NOMO-1 (cell line): Measurements from ENCODE around the gene ERN1.

Source experiments
- DNase-seq, 2 experiments: peaks; one replicate each; lab custom pipeline; 2025; ENCODE audit not compliant: unreplicated experiment in 2 of 2; lab: John Stamatoyannopoulos, UW

Gene ERN1

DNA sequence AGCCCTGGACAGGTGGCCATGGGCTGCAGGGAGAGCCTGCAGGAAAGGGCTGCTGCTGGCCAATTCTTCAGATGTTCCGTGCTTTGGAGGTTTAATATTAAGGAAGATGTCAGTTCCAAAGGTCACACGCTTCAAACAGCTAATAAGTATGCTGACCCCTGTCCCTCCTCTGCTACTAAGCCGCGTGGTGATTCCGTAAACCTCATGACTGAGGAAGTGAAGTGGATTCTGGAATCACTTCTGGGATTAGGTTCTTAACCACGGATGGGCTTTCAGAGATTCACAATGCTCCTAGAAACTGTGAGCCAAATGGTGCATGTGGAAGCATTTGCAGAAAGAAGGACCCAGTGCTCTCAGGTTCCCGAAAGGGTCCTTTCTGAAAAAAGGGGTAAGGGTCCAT is 28.5 kb upstream of the ERN1 start:
- DNase-seq, result no peak

DNA sequence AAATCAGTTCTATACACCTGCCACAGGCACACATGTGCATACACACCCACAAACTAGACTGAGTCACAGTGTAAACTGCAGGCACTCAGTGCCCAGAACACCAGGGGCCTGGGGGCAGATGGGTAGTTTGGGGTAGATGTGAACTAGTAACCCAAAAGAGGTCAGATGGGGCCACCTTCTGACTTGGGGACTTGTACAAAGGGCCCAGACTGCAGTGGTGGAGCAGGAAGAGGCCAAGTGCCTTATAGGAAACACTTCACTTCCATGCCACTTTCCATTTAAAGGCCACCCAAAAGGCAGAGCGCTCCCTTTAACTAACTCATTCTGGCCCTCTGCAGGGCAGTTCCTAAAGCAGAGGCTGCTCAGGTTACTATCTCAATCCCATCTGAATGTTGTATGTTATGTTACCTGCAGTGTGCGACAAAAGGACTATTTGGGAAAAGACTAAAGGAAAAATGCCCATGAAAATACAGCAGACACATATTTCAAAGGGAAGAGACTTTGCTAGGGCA is 27.8 kb upstream of the ERN1 start:
- DNase-seq, result no peak

DNA sequence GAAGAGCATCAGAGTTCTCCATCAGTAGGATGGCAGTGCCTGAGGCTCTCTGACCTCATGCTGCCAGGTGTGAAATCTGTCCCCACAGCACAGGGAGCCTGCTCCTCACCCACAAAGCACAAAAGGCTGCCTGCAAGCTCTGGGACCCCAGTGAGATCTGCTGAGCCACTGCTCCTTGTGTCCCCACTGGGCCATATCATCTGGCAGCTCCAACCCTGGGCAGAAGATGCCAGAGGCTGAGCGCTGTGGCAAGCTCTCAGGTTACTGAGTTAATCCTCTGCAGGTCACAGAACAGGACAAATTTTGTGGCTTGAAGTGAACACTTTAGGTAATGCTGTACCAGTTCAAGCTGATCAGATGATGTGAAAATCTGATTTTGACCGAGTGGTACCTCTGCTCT is 26.7 kb upstream of the ERN1 start:
- DNase-seq, result no peak

DNA sequence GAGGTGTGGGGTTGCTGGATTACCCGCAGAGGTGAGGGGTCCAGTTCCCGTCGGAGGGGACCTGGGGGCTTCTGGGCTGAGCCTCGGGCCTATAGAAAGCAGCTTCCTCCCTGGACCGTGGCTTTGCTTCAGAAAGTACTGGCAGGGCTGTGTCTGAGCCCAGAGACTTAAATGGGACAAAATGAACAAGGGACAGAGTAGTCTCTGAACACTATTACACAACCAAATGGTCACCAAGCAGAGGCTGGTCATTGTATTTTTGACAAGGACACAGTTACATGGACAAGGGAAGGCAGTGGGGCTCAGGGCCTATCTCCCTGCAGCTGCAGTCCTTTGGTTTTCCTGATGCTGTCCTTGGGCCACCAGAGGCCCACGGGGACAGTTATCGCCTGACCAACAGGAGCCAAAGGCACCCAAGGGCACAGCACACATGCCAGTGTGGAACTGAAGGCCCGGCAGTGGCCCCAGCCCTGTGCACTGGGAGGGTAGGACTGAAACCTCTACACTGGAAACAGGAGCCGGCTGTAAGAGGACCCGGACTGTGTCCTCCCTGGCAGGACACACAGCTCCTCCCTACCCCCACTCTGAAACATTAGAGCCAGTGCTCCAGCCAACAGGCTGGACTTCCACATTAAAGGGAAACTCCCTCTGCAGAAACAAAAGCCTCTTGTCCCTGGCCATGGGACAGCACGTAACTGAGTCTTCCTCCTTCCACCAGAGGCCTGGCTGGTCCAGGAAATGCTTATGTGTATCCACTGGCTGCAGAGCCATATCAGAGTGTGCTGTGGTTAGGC is 26.0 kb upstream of the ERN1 start:
- DNase-seq, result no peak

DNA sequence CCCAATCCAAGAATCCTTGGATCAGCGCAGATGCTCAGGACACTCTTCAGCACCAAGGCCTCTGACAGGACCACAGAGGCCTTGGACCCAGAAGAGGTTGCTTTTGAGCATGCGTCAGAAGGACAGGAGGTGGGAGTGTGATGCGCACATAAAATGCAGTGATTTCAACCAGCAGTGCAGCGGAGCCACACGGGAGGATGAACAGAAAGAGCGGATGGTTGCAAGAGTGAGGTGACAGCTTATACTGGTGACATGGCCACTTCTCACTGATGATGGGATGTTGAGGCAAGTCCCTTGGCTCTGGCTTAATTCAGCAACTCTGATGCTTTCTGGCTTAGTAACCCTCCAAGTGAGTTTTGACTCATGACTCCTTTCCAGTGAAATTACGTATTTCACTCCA is 25.2 kb upstream of the ERN1 start:
- no peak for DNase-seq

DNA sequence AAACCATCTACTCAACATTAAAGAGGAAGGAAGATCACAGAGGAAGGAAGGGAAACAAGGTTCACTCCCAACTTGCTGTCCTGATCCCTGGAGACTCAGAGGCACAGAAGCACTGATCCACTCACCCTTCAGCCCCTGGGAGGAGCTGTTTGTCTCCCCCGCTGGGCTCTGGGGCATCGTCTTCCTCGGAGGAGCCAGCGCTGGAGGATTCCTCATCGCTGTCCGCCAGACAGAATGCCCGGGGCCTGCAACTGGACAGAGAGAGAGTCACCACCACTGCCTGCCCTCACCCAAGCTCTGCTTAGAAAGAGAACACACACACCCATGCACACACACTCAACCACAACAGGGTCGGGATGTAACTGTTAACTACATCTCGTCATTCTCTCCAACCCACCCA is 24.8 kb upstream of the ERN1 start:
- DNase-seq, result no peak

DNA sequence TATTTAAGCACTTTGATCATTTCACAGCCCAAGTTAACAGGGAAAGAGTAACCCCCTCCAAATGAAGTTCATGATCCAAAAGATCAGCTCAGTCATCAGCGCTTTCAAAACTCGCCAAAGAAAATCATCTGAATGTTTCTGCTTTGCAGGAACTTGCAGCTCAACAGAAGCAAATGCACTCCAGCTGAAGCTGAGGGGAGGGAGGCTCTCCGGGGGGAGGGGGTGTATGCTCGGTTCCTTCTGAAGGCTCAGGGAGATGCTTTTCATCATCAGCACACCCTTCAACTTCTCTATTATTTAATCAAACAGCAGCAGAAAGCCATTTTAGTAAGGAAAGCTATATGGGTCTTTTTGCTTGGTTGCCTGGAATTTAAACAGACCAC is 24.4 kb upstream of the ERN1 start:
- no peak for DNase-seq

DNA sequence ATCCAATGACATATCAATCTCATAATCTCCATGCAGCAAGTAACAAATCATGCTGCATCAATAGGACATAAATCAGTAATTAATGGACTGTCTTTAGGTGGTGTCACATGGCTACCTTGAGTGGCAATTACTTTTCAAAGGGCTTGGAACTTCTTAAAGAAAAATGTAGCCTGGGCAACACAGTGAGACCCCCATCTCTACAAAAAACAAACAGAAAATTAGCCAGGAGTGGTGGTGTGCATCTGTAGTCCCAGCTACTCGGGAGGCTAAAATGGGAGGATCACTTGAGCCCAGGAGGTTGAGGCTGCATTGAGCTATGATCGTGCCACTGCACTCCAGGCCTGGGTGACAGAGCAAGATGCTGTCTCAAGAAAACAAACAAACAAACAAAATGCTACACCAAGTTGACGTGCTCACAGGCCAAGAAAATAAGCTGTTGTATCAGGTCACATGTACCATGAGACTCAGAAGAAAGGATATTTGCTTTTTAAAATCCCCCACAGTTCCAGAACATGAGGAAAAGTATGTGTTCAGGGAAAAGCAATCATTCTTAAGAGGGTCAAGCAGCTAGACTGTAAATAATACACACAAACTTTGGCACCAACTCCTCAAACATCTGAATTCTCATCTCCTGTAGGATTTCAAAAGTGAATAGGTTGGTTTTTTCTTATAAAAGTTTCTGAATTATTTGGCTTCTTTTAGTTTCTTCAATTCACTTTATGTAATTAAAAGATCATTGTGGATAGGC is 23.8 kb upstream of the ERN1 start:
- no peak for DNase-seq

DNA sequence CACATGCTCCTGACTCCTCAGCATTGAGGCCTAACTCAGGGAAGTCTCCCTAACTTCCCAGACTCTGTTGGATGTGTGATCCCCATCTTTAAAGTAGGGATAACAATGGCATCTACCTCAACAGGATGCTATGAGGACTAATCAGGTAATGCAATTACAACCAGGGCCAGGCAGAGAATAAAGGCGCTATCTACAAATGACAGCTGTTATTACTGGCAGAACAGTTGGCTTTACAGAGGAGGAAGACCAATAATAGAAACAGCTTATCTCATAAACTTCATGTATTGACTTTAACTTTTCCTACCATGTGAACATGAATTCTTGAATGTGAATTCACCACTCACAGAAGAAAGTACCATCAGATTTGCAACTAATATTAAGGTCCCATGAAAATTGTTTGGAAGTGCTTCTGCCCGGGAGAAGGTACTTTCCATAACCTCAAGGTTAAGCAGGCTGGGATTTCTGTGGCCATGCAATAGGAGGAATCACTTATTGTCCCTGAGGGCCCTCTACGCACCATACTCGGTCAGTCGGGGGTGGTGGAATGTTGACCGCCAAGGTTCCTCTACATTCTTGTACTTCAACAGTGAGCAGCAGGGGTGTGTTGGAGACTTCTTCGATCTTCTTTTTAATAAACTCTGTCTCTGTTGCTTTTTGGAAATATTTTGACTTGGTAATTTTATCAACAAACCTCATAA is 22.6 kb upstream of the ERN1 start:
- DNase-seq, result no peak

DNA sequence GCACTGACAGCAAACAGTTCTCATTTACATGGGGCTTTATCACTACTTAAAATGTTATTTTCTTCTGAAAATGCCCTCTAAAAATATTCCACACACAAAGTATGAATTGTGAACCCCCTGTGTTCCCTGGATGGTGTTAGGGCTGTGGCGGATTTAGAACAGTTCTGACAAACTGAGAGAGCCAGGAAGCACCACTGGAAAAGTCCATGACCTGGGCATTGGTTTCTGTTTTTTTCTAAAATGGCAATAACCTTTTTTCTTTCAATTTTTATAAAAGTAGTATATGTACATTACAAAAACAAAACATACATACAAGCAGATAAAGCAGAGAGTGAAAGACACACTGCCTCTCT is 21.0 kb upstream of the ERN1 start:
- no peak for DNase-seq

DNA sequence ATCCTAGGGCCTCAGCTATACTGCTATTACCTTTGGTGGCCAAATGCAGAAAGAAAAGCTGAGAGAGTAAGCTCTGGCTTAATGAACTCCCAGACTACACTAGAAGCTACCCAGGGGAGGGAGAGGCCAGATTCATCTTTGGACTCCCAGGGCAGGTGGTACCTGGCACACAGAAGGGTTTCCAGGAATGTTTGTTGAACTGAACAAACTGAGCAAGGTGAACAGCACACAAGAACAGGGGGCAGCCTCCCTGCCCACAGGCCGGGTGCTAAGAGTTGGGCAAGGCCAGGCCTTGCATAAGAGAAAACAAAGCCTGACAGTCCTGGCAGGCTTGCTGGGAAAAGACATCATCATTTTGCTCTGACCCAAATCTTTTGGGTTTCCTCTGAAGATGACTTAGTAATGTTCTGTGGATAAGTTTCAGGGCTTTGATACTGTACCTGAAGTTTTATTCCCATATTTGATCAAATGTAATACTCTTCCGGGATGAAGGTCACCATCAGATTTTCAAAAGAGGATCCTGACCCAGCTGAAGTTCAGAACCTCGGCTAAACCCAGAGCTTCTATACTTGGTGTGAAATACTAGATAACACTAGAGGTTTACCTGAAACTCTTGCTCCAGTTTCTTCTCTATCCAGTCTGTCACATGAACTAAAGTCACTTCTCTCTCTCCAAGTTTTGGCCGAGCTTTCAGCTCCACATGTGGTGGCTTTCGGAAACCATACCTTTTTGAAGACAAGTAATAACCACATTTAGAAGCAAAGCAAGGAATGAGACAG is 20.5 kb upstream of the ERN1 start:
- no peak for DNase-seq

DNA sequence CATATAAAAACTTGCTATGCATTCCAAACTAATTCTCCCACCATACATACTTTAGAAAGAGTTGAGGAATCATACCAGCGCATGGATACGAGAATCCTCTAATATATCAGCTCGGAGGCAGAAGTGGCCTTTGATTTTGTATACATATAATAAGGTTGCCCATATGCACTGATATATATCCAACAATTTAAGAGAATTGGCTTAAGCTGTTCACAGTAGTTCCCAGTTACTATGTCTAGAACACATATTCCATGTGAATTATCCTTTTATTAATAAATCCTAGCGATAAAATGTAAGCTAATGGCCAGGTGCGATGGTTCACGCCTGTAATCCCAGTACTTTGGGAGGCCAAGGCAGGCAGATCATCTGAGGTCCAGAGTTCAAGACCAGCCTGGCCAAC is 19.3 kb upstream of the ERN1 start:
- DNase-seq, result no peak

DNA sequence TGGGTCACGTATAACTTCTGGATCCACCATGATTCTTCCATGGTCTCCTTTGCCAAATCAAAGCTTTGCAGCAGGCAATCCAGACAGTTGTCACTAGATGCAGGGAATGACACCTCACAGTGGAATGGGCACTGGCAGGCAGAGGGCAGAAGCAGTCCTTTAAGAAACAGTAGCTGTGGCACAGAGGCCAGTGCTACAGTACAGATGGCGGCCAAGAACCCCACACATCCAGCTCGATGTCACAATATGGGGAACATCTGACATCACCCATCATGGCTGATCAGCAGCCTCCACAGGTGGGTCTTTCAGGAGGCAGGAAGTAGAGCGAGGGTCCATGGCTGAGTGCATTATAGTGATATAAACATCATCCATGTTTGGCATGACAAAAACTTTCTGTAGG is 18.8 kb upstream of the ERN1 start:
- DNase-seq, result no peak

DNA sequence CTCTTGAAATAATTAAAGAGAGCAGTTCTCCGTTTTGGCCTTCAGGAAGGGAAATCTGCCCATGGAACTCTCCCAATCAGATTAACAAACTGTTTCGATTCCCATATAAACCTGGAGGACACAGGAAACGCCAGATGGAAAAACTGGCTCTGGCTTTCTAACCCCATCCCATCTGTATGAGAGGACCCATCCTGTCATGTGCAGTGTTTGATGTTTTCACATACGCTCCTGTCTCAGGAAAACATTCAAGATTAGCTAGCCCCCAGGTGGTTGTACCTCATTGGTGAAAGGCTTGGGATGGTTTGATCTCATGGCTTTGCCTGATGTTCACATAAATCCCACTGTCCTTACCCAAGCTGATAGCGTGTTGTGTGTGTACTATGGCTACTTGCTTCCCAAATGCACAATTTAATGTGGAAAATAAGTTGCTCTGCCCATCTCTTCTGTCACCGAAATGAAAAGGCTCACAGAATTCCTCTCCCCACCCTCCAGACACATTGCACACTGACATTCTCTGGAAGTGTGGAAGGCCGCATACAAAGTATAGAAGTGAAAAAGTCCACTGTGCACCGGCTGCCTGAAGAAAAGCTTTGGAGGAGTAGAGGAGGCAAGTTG is 18.2 kb upstream of the ERN1 start:
- DNase-seq, result no peak

DNA sequence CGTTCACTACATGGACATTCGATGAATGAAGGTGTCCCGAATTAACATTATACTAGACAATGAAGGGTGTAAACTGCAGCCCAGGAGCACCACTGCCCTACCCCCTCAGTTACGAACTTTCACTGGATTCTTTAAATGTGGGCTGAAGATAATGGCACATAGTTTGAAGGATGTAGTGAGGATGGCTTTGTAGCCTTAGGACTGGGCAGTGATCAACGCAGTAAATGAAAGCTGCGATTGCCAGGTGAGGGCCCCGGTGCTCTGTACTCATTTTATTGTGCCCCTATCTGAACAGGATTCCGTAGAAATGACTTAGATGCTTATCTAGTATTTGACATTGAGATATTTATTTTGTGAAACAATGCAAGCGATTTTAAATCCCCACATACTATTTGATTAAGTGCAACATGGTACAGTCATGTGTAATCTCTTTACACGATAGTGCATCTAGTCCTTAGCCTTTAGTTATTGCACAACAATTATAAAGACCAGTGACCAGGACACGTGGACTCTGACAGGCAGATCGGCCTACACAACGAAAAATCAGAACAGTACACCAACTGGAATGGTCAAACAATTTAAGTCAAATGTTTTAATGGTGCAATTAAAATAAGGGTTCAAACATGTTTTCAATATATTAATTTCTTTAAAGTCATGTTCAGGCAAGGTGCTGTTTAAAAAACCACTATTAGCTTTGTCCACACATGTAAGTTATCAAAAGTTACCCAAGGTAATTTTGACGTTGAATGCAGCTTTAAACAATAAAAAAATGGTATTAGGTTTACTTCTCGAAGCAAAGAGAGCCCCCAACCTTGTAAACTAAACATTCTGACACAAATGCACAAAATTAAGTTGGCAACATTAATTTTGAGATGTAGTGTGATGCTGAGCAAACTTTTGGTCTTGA is 17.4 kb upstream of the ERN1 start:
- no peak for DNase-seq

DNA sequence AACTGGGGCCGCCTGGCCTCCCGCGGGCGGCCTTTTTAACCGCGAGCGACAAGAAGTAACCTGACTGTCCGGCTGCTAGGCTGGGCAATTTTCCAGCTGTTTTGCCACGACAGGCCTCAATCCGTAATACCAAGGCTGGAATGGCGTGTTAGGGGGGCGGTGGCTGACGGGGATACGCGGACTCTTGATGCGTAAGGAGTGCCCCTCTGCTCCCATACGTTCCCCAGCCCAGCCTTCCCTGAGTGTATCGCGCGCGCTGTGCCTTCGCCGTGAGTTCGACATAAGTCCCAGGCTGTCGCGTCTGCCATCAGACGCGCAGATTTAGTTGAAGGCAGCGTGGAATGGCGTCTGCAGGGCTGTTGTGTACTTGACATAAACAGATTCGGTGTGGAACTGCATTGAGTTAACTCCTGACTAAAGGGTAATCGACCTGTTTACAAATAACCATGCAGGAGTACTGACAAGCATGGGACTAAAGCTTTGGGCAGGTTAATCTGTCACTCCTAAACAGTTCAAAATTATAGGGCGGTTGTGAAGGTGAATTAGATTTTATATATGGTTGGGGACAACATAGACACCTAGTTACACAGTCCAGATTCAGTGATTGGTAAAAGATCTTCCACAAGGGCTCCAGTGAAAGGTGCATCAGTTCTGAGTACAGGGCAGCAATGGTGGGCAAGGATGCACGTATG is 16.6 kb upstream of the ERN1 start:
- DNase-seq, result no peak

DNA sequence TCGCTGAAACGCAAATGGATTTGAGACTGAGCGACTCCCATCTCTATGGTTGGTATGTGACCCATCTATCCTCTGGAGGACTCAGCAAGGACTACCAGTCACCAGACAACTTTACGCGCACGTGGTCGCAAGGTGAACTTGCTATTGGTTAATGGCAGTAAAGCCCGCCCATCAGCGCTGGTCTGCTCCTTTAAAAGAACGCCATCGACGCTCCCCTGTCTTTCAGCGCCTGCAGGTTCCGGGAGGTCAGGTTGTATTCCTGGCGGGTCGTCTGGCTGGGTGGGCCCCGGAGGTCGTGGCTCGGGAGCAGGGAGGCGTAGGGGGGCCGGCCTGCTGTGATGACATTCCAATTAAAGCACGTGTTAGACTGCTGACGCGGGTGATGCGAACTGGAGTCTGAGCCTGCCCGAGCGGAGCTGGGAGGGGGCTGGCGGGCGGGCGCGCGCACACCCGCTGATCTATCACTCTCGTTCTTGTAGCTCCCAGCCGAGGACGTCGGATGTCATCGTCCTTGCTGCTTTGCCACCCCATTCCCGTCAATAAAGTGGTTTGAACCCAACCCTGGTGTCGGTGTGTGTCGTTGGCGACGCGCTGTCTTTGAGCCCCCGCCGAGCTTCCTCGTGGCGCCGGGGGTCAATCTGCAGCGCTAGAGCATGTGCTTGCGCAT is 15.9 kb upstream of the ERN1 start:
- peak; percentile 95 to 99 for DNase-seq

DNA sequence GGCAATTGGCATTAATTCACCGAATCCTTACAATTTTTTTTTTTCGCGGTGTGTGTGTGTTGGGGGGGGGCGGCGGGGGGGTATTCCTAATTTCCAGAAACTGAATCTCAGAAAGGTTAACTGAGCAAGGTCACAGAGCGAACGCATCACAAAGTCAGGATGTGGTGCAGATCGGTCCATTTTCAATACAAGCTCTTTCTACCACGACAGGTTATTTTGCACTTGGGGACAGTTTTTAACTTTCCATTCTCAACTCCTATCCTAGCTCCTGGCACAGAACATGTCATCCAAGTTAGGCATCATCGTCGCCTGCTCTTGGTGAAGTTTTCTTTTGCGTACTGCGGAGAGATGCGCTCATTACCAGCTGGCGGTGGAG is 15.4 kb upstream of the ERN1 start:
- DNase-seq, result no peak
